IMR-90 (cell line): Measurements from ENCODE around the gene SMIM36.

Experiments used
- CTCF ChIP-seq: conservative IDR thresholded peaks from 2 replicates; pipeline ENCODE4 v1.5.1; 2012; ENCODE audit warnings: mild to moderate bottlenecking, low read depth, low read length, improper control_type of control experiment
- ELK1 ChIP-seq: fragments of 150-350 bp; IDR thresholded peaks from 2 replicates; pipeline ENCODE4 v1.6.1; 2016; ENCODE audit warnings: low read depth, mild to moderate bottlenecking, low read length, moderate library complexity, borderline replicate concordance
- MXI1 ChIP-seq: IDR thresholded peaks from 2 replicates; pipeline ENCODE4 v1.6.1; 2012; ENCODE audit warnings: low read depth, mild to moderate bottlenecking, low read length, moderate library complexity, borderline replicate concordance
- NFE2L2 ChIP-seq: fragments of 150-350 bp; IDR thresholded peaks from 2 replicates; pipeline ENCODE4 v1.6.1; 2016; ENCODE audit warnings: low read depth, mild to moderate bottlenecking, low read length
- POLR2A ChIP-seq: IDR thresholded peaks from 2 replicates; pipeline ENCODE4 v1.6.1; 2012; ENCODE audit warnings: mild to moderate bottlenecking, low read depth, low read length
- RAD21 ChIP-seq: IDR thresholded peaks from 2 replicates; pipeline ENCODE4 v1.6.1; 2012; ENCODE audit warnings: low read length, improper control_type of control experiment
- SMC3 ChIP-seq: fragments of 150-350 bp; IDR thresholded peaks from 2 replicates; pipeline ENCODE4 v1.6.1; 2016; ENCODE audit warnings: low read depth, mild to moderate bottlenecking, antibody characterized with exemption, low read length, moderate library complexity
- USF2 ChIP-seq: fragments of 150-350 bp; IDR thresholded peaks from 2 replicates; pipeline ENCODE4 v1.6.1; 2017; ENCODE audit warnings: mild to moderate bottlenecking, antibody characterized with exemption, low read length, low read depth

- no peak for TF ChIP-seq RAD21
- no peak for TF ChIP-seq CTCF
- TF ChIP-seq POLR2A = no peak
- no peak for TF ChIP-seq SMC3
- TF ChIP-seq MXI1 = no peak
- no peak for TF ChIP-seq ELK1
- no peak for TF ChIP-seq USF2
- TF ChIP-seq NFE2L2 = no peak
Measured at GRCh38 chr17:55442462-55442861, 68.8 kb downstream of the SMIM36 start.
